Endothelial cell of umbilical vein (primary cell): ENCODE data around the gene SMARCA1. TPM values are rescaled to one million over a fixed set of nuclear protein-coding genes. Genes with fewer than 3 reads are reported as not detected.

Experiments
- BruUV-seq: library from RNA; stranded (reverse); fragments of 400-500 nt; replicated peaks from 2 replicates; lab custom pipeline; 2021; lab: Mats Ljungman, UMichigan
- CTCF ChIA-PET: fragments of 300-600, 350-600 bp; sonication (Branson Sonifier 250); formaldehyde crosslinking; loops from one replicate; lab custom pipeline; 2021; ENCODE audit warnings: antibody characterized with exemption, inconsistent platforms; lab: Charles Lee
- POLR2A ChIA-PET: fragments of 300-600, 350-600 bp; sonication (Branson Sonifier 250); formaldehyde crosslinking; loops from one replicate; lab custom pipeline; 2021; ENCODE audit warnings: antibody characterized with exemption, inconsistent platforms; lab: Charles Lee
- DNase-seq: peaks from one replicate; pipeline ENCODE4 v3.0.0-alpha.2; 2011; ENCODE audit warnings: low read depth, low spot score
- FAIRE-seq: peaks from 2 replicates; lab custom pipeline; 2011; peaks lifted over from hg19 to GRCh38; lab: Jason Lieb, UNC
- H2AFZ ChIP-seq: 2 replicates; pipeline ENCODE4 v1.6.0; 2012; ENCODE audit warnings: low read depth, low read length, control low read depth, inconsistent platforms
- H3K27ac ChIP-seq: 2 replicates; pipeline ENCODE4 v1.5.1; 2011; ENCODE audit warnings: low read depth, mild to moderate bottlenecking, control low read depth, low read length, moderate library complexity; ENCODE audit not compliant: insufficient read depth
- H3K27me3 ChIP-seq, 2 experiments: 2 replicates each; pipeline versions ENCODE4 v1.6.0 to v1.6.1; 2011; ENCODE audit warnings: low read length in 2 of 2, mixed read lengths in 1 of 2; ENCODE audit not compliant: control insufficient read depth in 2 of 2, insufficient read depth in 2 of 2
- H3K36me3 ChIP-seq, 2 experiments: 2 replicates in 1 of 2; 3 replicates in 1 of 2; pipeline ENCODE4 v1.5.1; 2011; ENCODE audit warnings: low read length in 2 of 2, mild to moderate bottlenecking in 1 of 2, moderate library complexity in 1 of 2; ENCODE audit not compliant: control insufficient read depth in 2 of 2, insufficient read depth in 2 of 2; ENCODE audit errors: extremely low read depth in 1 of 2
- H3K4me1 ChIP-seq: 3 replicates; pipeline ENCODE4 v1.5.1; 2011; ENCODE audit warnings: mild to moderate bottlenecking, low read length; ENCODE audit not compliant: control insufficient read depth, insufficient read depth; ENCODE audit errors: extremely low read depth
- H3K4me2 ChIP-seq: 2 replicates; pipeline ENCODE4 v1.6.1; 2011; ENCODE audit warnings: low read length, control low read depth, mixed read lengths; ENCODE audit not compliant: insufficient read depth
- H3K4me3 ChIP-seq, 3 experiments: fragments of 200-600 bp in 1 of 3; sonication (generic), shearing (Covaris generic) in 1 of 3; replicated peaks in 1 of 3; 2 replicates each; pipeline ENCODE4 v1.5.1; 2011 to 2016; ENCODE audit warnings: control low read depth in 3 of 3, low read length in 3 of 3, mild to moderate bottlenecking in 2 of 3, inconsistent platforms in 1 of 3, low read depth in 1 of 3, moderate library complexity in 1 of 3; ENCODE audit not compliant: insufficient read depth in 1 of 3
- H3K79me2 ChIP-seq: 2 replicates; pipeline ENCODE4 v1.6.0; 2012; ENCODE audit warnings: low read length, inconsistent platforms; ENCODE audit not compliant: control insufficient read depth, insufficient read depth
- H3K9ac ChIP-seq: replicated peaks from 2 replicates; pipeline ENCODE3; 2011; ENCODE audit warnings: low read length, control low read depth; ENCODE audit not compliant: insufficient read depth; ENCODE audit errors: extremely low read depth
- H3K9me1 ChIP-seq: replicated peaks from 3 replicates; pipeline ENCODE4 v1.6.0; 2011; ENCODE audit warnings: mild to moderate bottlenecking, low read length; ENCODE audit not compliant: control insufficient read depth, insufficient read depth; ENCODE audit errors: extremely low read depth
- H3K9me3 ChIP-seq: replicated peaks from 2 replicates; pipeline ENCODE4 v1.5.1; 2012; ENCODE audit warnings: low read length, inconsistent platforms; ENCODE audit not compliant: control insufficient read depth, insufficient read depth
- H4K20me1 ChIP-seq: replicated peaks from 2 replicates; pipeline ENCODE3; 2011; ENCODE audit warnings: mild to moderate bottlenecking, low read length; ENCODE audit not compliant: control insufficient read depth, insufficient read depth; ENCODE audit errors: extremely low read depth
- EZH2 ChIP-seq: IDR thresholded peaks from 2 replicates; pipeline ENCODE4 v1.6.1; 2012; ENCODE audit warnings: borderline replicate concordance, low read depth, mild to moderate bottlenecking, moderate library complexity, low read length, inconsistent platforms; ENCODE audit not compliant: severe bottlenecking
- FOS ChIP-seq: IDR thresholded peaks from 2 replicates; pipeline ENCODE4 v1.6.1; 2011; ENCODE audit warnings: mild to moderate bottlenecking, low read length, moderate library complexity, borderline replicate concordance; ENCODE audit not compliant: insufficient read depth
- GATA2 ChIP-seq: IDR thresholded peaks from 2 replicates; pipeline ENCODE4 v1.7.0; 2011; ENCODE audit warnings: low read depth, mild to moderate bottlenecking, moderate library complexity, mixed read lengths, low read length; ENCODE audit not compliant: insufficient read length, insufficient read depth
- JUN ChIP-seq: IDR thresholded peaks from 2 replicates; pipeline ENCODE4 v1.6.1; 2011; ENCODE audit warnings: borderline replicate concordance, low read depth; ENCODE audit not compliant: insufficient read length, insufficient read depth
- MYC ChIP-seq: IDR thresholded peaks from one replicate; pipeline ENCODE4 v1.6.1; 2011; ENCODE audit warnings: mild to moderate bottlenecking, low read depth, low read length
- POLR2A ChIP-seq: IDR thresholded peaks from 2 replicates; pipeline ENCODE4 v1.6.1; 2012; ENCODE audit warnings: low read depth, mild to moderate bottlenecking, control low read depth, low read length
- POLR2AphosphoS5 ChIP-seq: IDR thresholded peaks from 2 replicates; pipeline ENCODE4 v1.6.1; 2012; ENCODE audit warnings: low read depth, mild to moderate bottlenecking, control low read depth, low read length, moderate library complexity; ENCODE audit not compliant: insufficient read depth
- dilution Hi-C: fragments of 300-500 bp; cut with MboI; formaldehyde crosslinking; loops from one replicate; pipeline ENCODE4 v1.15.0; 2019; ENCODE audit warnings: low sequenced_read_pairs; ENCODE audit not compliant: extremely low pct_ligation_motif_present
- intact Hi-C: fragments of 100-400 bp; cut with micrococcal nuclease; formaldehyde crosslinking; loops from one replicate; pipeline ENCODE4 v1.10.0; 2022
- polyA plus RNA-seq, 4 experiments: library from polyadenylated mRNA; depleted of rRNA in 3 of 4; stranded (reverse) in 3 of 4; unstranded in 1 of 4; fragments of >200 nt; gene quantifications; 2 replicates each; pipeline versions ENCODE4 v1.2.1 to v1.2.3, GENCODE V29; 2011 to 2012; ENCODE audit warnings: missing spikeins in 1 of 4
- total RNA-seq: library from RNA; stranded (reverse); gene quantifications from 2 replicates; pipeline ENCODE4 v1.2.3, GENCODE V29; 2021
- TF ChIP-seq, protein P1 (sequence below), 2 donors: IDR thresholded peaks; 1 replicate in 1 of 2; 2 replicates in 1 of 2; pipeline ENCODE4 v1.5.1; 2011; ENCODE audit warnings: low read length in 2 of 2, mild to moderate bottlenecking in 2 of 2, moderate library complexity in 2 of 2, control low read depth in 1 of 2, inconsistent platforms in 1 of 2, low read depth in 1 of 2; ENCODE audit not compliant: insufficient read depth in 1 of 2; ENCODE audit errors: extremely low read depth in 1 of 2
- TF ChIP-seq, protein P2 (sequence below): IDR thresholded peaks from 2 replicates; pipeline ENCODE4 v1.6.1; 2011; ENCODE audit not compliant: insufficient read depth, insufficient read length

The SMARCA1 gene
- total and polyA plus RNA-seq, 2 donors (not counting 3 experiments of a cell fraction or from before 2014, with no cell fraction given) = 8.3 to 29.7 TPM

DNA sequence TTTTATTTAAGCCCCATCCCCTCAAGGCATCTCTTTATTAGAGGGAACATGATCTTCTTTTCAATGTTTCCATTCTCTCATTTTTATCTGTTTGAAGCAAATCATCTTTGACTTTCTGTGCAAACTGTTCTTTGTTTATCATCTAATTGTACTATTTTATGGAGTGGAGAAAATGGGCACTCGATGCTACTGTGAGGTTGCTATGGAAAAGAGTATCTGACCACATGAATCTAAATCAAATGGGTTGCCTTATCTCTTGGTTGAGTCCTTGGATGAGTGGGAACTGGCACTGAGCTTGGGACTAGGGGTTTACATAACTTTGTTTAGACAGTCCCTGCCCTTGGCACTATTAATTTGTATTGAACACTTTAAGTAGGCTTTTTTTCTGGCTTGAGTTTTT is 25.8 kb upstream of the SMARCA1 start:
- ChIA-PET CTCF (no interaction called here), POLR2A (no interaction called here)
- no peaks in the 10 kb centered on the region for H4K20me1 ChIP-seq
- H3K36me3 ChIP-seq = no peaks in the 10 kb centered on the region
- no peak overlapping the region for H3K9ac ChIP-seq
- no peak for FAIRE-seq
- no TSS peak for BruUV-seq
- DNase-seq = no peak
- no peaks in the 10 kb centered on the region for H3K27me3 ChIP-seq
- H3K4me2 ChIP-seq = no peak overlapping the region
- H3K9me3 ChIP-seq = no peaks in the 10 kb centered on the region
- H3K4me1 ChIP-seq = no peaks in the 10 kb centered on the region
- no peak for TF ChIP-seq POLR2AphosphoS5
- no peak for TF ChIP-seq MYC
- TF ChIP-seq, protein P1, sequence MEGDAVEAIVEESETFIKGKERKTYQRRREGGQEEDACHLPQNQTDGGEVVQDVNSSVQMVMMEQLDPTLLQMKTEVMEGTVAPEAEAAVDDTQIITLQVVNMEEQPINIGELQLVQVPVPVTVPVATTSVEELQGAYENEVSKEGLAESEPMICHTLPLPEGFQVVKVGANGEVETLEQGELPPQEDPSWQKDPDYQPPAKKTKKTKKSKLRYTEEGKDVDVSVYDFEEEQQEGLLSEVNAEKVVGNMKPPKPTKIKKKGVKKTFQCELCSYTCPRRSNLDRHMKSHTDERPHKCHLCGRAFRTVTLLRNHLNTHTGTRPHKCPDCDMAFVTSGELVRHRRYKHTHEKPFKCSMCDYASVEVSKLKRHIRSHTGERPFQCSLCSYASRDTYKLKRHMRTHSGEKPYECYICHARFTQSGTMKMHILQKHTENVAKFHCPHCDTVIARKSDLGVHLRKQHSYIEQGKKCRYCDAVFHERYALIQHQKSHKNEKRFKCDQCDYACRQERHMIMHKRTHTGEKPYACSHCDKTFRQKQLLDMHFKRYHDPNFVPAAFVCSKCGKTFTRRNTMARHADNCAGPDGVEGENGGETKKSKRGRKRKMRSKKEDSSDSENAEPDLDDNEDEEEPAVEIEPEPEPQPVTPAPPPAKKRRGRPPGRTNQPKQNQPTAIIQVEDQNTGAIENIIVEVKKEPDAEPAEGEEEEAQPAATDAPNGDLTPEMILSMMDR (IDR thresholded peaks at IDR 0.05; ENCODE audit: extremely low read depth in 1 of 2, insufficient read depth in 1 of 2, low read depth in 1 of 2, low read length in 2 of 2) = no peak
- no peak for TF ChIP-seq GATA2
- TF ChIP-seq POLR2A = no peak
- TF ChIP-seq EZH2 = no peak
- dilution Hi-C loops (no loop called here), intact Hi-C loops (no loop called here)
- H3K27ac ChIP-seq = no peak overlapping the region
- H2AFZ ChIP-seq = no peak overlapping the region
- H3K9me1 ChIP-seq = no peaks in the 10 kb centered on the region
- H3K79me2 ChIP-seq = no peaks in the 10 kb centered on the region
- no peak overlapping the region for H3K4me3 ChIP-seq

DNA sequence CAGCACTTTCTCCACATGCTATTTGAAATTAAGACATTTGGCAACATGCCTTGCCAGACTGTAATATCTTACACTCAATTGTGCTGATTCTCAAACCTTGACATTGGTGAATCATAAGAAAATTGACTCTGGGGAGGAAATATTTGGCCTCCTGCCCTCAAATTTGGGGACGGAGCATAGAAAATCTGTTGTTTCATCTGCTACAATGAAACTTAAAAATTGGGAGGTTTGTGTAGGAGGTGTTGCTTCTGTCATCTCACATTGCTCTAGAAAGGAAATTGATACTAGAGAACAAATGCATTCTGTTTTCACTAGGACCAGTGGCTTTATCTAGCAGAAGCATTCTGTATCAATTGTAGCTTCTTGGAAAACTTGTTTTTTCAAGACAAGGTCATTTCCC is 22.1 kb upstream of the SMARCA1 start:
- ChIA-PET CTCF (no interaction called here), POLR2A (no interaction called here)
- dilution Hi-C loops = no loop called here
- TF ChIP-seq POLR2A = no peak
- no peak for TF ChIP-seq FOS
- TF ChIP-seq, protein P1 (IDR thresholded peaks at IDR 0.05; ENCODE audit: extremely low read depth in 1 of 2, insufficient read depth in 1 of 2, low read depth in 1 of 2, low read length in 2 of 2) = no peak
- TF ChIP-seq GATA2 = no peak
- no peak for TF ChIP-seq MYC
- TF ChIP-seq POLR2AphosphoS5 = no peak
- TF ChIP-seq EZH2 = no peak
- TF ChIP-seq, protein P2, sequence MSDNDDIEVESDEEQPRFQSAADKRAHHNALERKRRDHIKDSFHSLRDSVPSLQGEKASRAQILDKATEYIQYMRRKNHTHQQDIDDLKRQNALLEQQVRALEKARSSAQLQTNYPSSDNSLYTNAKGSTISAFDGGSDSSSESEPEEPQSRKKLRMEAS = no peak
- TF ChIP-seq JUN = no peak
- H3K4me3 ChIP-seq = no peak overlapping the region
- H3K27ac ChIP-seq = no peak overlapping the region
- no peaks in the 10 kb centered on the region for H3K27me3 ChIP-seq
- no peaks in the 10 kb centered on the region for H3K9me3 ChIP-seq
- no peak overlapping the region for H3K4me2 ChIP-seq
- intact Hi-C loops = no loop called here
- peaks cover 7% of the 10 kb centered on the region for H3K79me2 ChIP-seq
- no peak for DNase-seq
- BruUV-seq = no TSS peak
- no peaks in the 10 kb centered on the region for H3K9me1 ChIP-seq
- H3K4me1 ChIP-seq = peaks cover 7% of the 10 kb centered on the region
- no peak overlapping the region for H2AFZ ChIP-seq
- H4K20me1 ChIP-seq = no peaks in the 10 kb centered on the region
- H3K36me3 ChIP-seq = no peaks in the 10 kb centered on the region
- FAIRE-seq = no peak
- no peak overlapping the region for H3K9ac ChIP-seq
